Measurements from ENCODE around the gene TRHDE. TPM values are rescaled to one million over a fixed set of nuclear protein-coding genes. Genes with fewer than 3 reads are reported as not detected.

The TRHDE gene
- total RNA-seq, 4 donors from 2014 or later = 0.77 to 31.2 (median 12.9) TPM

DNA sequence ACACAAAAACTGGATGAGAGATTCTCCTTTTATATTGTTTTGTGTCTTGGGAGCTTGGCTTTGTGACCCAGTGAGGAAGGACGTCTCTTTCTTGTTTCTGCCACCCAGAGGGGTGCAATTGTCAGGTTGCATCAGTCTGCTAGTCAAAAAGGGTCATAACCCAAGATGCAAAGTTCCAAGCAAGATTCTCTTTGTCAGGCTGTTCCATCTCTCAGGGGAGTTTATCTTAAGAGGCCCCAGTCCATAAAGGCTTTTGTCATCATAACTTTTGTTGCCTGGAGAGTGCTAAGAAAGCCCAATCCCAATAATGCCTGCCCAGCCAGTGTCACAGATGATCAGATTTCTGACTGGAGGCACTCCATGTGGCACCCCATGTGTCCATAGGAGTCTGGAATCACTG is 444.9 kb downstream of the TRHDE start:
- H3K4me1 ChIP-seq = no peaks in the 10 kb centered on the region
- no peak overlapping the region for H3K4me3 ChIP-seq
- DNase-seq = no peak
- no peaks in the 10 kb centered on the region for H3K36me3 ChIP-seq
- TF ChIP-seq, protein P1, sequence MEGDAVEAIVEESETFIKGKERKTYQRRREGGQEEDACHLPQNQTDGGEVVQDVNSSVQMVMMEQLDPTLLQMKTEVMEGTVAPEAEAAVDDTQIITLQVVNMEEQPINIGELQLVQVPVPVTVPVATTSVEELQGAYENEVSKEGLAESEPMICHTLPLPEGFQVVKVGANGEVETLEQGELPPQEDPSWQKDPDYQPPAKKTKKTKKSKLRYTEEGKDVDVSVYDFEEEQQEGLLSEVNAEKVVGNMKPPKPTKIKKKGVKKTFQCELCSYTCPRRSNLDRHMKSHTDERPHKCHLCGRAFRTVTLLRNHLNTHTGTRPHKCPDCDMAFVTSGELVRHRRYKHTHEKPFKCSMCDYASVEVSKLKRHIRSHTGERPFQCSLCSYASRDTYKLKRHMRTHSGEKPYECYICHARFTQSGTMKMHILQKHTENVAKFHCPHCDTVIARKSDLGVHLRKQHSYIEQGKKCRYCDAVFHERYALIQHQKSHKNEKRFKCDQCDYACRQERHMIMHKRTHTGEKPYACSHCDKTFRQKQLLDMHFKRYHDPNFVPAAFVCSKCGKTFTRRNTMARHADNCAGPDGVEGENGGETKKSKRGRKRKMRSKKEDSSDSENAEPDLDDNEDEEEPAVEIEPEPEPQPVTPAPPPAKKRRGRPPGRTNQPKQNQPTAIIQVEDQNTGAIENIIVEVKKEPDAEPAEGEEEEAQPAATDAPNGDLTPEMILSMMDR (IDR thresholded peaks at IDR 0.05) = no peak
- TF ChIP-seq POLR2A (IDR thresholded peaks at IDR 0.05) = no peak
- H3K27ac ChIP-seq = no peak overlapping the region
- H3K9me3 ChIP-seq = no peaks in the 10 kb centered on the region
- intact Hi-C loops (cut with DNase I; ENCODE audit: low total_unique reads) = no loop called here
- no peaks in the 10 kb centered on the region for H3K27me3 ChIP-seq
